Natural killer cell (primary cell): ENCODE data around the gene PTH1R. TPM values are rescaled to one million over a fixed set of nuclear protein-coding genes. Genes with fewer than 3 reads are reported as not detected.

ENCODE experiments used
- ATAC-seq, 3 donors: fragments of 150-1000 bp in 2 of 3; fragments of 200-7000 bp in 1 of 3; cut with Tn5 transposase; 1 replicate in 1 of 3; 2 replicates in 2 of 3; pipeline ENCODE4 v1.10.0; 2021; ENCODE audit warnings: mild to moderate bottlenecking in 2 of 3, moderate library complexity in 2 of 3
- DNase-seq, 2 donors: peaks; one replicate each; pipeline versions ENCODE4 v3.0.0 to v3.0.0-alpha.2; 2013 to 2021; ENCODE audit warnings: mixed read lengths in 1 of 2
- H3K27ac ChIP-seq: one replicate; pipeline ENCODE4 v1.5.1; 2013; ENCODE audit warnings: mild to moderate bottlenecking, low read length
- H3K27me3 ChIP-seq: one replicate; pipeline ENCODE4 v1.6.1; 2013; ENCODE audit warnings: low read length; ENCODE audit not compliant: control insufficient read depth, insufficient read depth
- H3K36me3 ChIP-seq: one replicate; pipeline ENCODE4 v1.6.1; 2013; ENCODE audit warnings: low read length; ENCODE audit not compliant: control insufficient read depth, insufficient read depth
- H3K4me1 ChIP-seq: one replicate; pipeline ENCODE4 v1.6.1; 2013; ENCODE audit warnings: low read length; ENCODE audit not compliant: control insufficient read depth, insufficient read depth
- H3K4me3 ChIP-seq: one replicate; pipeline ENCODE4 v1.5.1; 2013; ENCODE audit warnings: low read length
- H3K9me3 ChIP-seq: one replicate; pipeline ENCODE4 v1.6.1; 2013; ENCODE audit warnings: low read length; ENCODE audit not compliant: control insufficient read depth, insufficient read depth
- H3K27ac Mint-ChIP-seq, 2 donors: one replicate each; pipeline ENCODE4 v1.8.0; 2022; ENCODE audit warnings: mild to moderate bottlenecking in 2 of 2, mixed read lengths in 2 of 2, moderate library complexity in 1 of 2
- H3K27me3 Mint-ChIP-seq, 2 donors: one replicate each; pipeline ENCODE4 v1.8.0; 2022; ENCODE audit warnings: low read depth in 2 of 2, mixed read lengths in 2 of 2
- H3K36me3 Mint-ChIP-seq: one replicate; pipeline ENCODE4 v1.8.0; 2022; ENCODE audit warnings: mixed read lengths
- H3K4me1 Mint-ChIP-seq, 2 donors: one replicate each; pipeline ENCODE4 v1.8.0; 2022; ENCODE audit warnings: mixed read lengths in 2 of 2
- H3K4me3 Mint-ChIP-seq: one replicate; pipeline ENCODE4 v1.8.0; 2022; ENCODE audit warnings: mild to moderate bottlenecking, moderate library complexity, mixed read lengths
- H3K9me3 Mint-ChIP-seq, 2 donors: one replicate each; pipeline ENCODE4 v1.8.0; 2022; ENCODE audit warnings: mixed read lengths in 2 of 2
- WGBS: methylation state at CpG from one replicate; pipeline ENCODE4 v1.1.7; 2013; ENCODE audit warnings: missing lambda C conversion rate; ENCODE audit not compliant: insufficient coverage; 5-methylcytosine and 5-hydroxymethylcytosine counted together
- intact Hi-C: fragments of 100-400 bp; cut with micrococcal nuclease; formaldehyde crosslinking; loops from one replicate; pipeline ENCODE4 v1.14.2; 2022
- total RNA-seq, 4 donors: library from RNA; stranded (reverse); fragments of 120-200 nt in 1 of 4; gene quantifications; one replicate each; pipeline versions ENCODE4 v1.2.3 to v1.2.4, GENCODE V29; 2013 to 2022
- TF ChIP-seq, protein P1 (sequence below): fragments of 200-600 bp; IDR thresholded peaks from one replicate; pipeline ENCODE4 v1.8.0; 2022; ENCODE audit warnings: antibody characterized with exemption

The PTH1R gene
- total RNA-seq, 3 donors from 2014 or later (not counting 1 experiment from before 2014, with no cell fraction given), result not detected

DNA sequence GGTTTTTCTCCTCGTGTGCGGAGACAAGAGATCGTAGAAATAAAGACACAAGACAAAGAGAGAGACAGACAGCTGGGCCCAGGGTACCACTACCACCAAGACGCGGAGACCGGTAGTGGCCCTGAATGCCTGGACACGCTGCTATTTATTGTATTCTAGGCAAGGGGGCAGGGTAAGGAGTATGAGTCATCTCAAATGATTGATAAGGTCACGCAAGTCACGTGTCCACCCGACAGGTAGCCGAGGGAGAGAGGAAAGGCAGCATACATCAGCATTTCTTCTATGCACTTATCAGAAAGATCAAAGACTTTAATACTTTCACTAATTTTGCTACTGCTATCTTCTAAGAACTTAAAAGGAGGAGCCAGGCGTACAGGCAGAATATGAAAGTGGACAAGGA is 42.5 kb upstream of the PTH1R start:
- H3K27ac Mint-ChIP-seq, result no peak overlapping the region
- DNase-seq (no peak), ATAC-seq (no peak)
- peaks cover 2 to 11% of the 10 kb centered on the region in 2 donors for H3K9me3 Mint-ChIP-seq
- Histone ChIP-seq H3K9me3 (peaks cover 11% of the 10 kb centered on the region), H3K27ac (no peak overlapping the region), H3K36me3 (no peaks in the 10 kb centered on the region), H3K27me3 (no peaks in the 10 kb centered on the region), H3K4me1 (no peaks in the 10 kb centered on the region), H3K4me3 (no peak overlapping the region)
- WGBS, result 94% methylated on average over 12 of the region's 12 CpGs
- no peaks in the 10 kb centered on the region for H3K27me3 Mint-ChIP-seq
- TF ChIP-seq, protein P1, sequence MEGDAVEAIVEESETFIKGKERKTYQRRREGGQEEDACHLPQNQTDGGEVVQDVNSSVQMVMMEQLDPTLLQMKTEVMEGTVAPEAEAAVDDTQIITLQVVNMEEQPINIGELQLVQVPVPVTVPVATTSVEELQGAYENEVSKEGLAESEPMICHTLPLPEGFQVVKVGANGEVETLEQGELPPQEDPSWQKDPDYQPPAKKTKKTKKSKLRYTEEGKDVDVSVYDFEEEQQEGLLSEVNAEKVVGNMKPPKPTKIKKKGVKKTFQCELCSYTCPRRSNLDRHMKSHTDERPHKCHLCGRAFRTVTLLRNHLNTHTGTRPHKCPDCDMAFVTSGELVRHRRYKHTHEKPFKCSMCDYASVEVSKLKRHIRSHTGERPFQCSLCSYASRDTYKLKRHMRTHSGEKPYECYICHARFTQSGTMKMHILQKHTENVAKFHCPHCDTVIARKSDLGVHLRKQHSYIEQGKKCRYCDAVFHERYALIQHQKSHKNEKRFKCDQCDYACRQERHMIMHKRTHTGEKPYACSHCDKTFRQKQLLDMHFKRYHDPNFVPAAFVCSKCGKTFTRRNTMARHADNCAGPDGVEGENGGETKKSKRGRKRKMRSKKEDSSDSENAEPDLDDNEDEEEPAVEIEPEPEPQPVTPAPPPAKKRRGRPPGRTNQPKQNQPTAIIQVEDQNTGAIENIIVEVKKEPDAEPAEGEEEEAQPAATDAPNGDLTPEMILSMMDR, result no peak
- H3K4me1 Mint-ChIP-seq, result peaks cover 2 to 11% of the 10 kb centered on the region in 2 donors
- peaks cover 18% of the 10 kb centered on the region for H3K36me3 Mint-ChIP-seq
- no peak overlapping the region for H3K4me3 Mint-ChIP-seq
- intact Hi-C loops, result no loop called here

DNA sequence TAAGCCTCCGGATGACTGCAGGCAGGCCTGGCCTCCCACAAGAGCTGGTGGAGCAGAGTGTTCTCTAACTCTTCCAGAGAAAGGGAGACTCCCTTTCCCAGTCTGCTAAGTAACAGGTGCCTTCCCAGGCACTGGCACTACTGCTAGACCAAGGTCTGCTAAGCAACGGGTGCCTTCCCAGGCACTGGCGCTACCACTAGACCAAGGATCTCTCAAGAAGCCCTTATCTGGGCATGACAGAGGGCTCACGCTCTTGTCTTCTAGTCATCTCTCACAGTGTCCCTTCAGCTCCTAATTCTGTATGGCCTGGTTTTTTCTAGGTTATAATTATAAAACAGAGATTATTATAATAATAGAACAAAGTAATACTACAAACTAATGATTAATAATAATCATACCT is 42.0 kb upstream of the PTH1R start:
- no peaks in the 10 kb centered on the region for H3K27me3 Mint-ChIP-seq
- no peak for ATAC-seq
- Histone ChIP-seq H3K27ac (no peak overlapping the region), H3K36me3 (no peaks in the 10 kb centered on the region), H3K27me3 (no peaks in the 10 kb centered on the region), H3K4me1 (no peaks in the 10 kb centered on the region), H3K4me3 (no peak overlapping the region), H3K9me3 (peaks cover 13% of the 10 kb centered on the region)
- H3K36me3 Mint-ChIP-seq, result peaks cover 22% of the 10 kb centered on the region
- H3K9me3 Mint-ChIP-seq, result peaks cover 7 to 15% of the 10 kb centered on the region in 2 donors
- H3K4me3 Mint-ChIP-seq, result no peak overlapping the region
- no peak overlapping the region for H3K27ac Mint-ChIP-seq
- 98% methylated on average over 4 of the region's 4 CpGs for WGBS
- intact Hi-C loops, result no loop called here
- DNase-seq, result no peak
- TF ChIP-seq, protein P1, result no peak
- peaks cover 0 to 9% of the 10 kb centered on the region in 2 donors for H3K4me1 Mint-ChIP-seq

DNA sequence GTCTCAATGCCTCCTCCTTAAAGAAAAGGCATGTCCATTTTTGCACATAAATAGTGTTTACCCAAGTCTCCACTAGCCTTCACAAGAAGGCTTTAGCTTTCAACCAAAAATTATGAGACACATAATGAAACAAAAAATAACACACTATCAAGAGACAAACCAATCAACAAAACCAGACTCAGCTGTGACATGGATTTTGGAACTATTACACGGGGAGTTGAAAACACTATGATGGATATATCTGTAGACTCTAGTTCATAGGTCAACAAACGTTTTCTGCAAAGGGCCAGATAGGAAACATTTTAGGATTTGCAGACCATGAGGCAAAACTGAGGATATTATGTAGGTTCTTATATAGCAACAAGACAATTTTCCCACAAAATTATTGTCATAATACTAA is 39.2 kb upstream of the PTH1R start:
- peaks cover 10 to 18% of the 10 kb centered on the region in 2 donors for H3K9me3 Mint-ChIP-seq
- no peak overlapping the region for H3K4me3 Mint-ChIP-seq
- no peaks in the 10 kb centered on the region for H3K4me1 Mint-ChIP-seq
- DNase-seq (no peak), ATAC-seq (no peak)
- Histone ChIP-seq H3K4me3 (no peak overlapping the region), H3K27me3 (no peaks in the 10 kb centered on the region), H3K9me3 (peaks cover 16% of the 10 kb centered on the region), H3K36me3 (no peaks in the 10 kb centered on the region), H3K27ac (no peak overlapping the region), H3K4me1 (no peaks in the 10 kb centered on the region)
- no peaks in the 10 kb centered on the region for H3K27me3 Mint-ChIP-seq
- intact Hi-C loops, result no loop called here
- H3K27ac Mint-ChIP-seq, result no peak overlapping the region
- WGBS, result 81% methylated on average over 2 of the region's 2 CpGs
- TF ChIP-seq, protein P1, result no peak
- H3K36me3 Mint-ChIP-seq, result peaks cover 39% of the 10 kb centered on the region

DNA sequence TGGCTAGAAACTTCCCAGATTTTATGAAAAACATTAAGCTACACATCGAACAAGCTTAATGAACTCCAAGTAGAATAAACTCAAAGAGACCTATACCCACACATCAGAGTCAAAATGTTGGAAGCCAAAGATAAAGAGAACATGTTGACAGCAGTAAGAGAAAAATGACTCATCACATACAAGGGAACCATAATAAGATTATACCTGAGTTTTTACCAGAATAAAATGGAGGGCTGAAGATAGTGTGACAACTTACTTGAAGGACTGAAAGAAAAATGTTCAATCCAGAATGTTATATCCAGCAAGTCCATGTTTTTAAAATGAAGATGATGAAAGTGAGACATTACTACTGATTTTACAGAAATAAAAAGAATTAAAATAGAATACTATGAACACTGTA is 37.0 kb upstream of the PTH1R start:
- no peaks in the 10 kb centered on the region for H3K27me3 Mint-ChIP-seq
- Histone ChIP-seq H3K27ac (no peak overlapping the region), H3K27me3 (no peaks in the 10 kb centered on the region), H3K4me1 (peaks cover 6% of the 10 kb centered on the region), H3K9me3 (peaks cover 16% of the 10 kb centered on the region), H3K36me3 (no peaks in the 10 kb centered on the region), H3K4me3 (no peak overlapping the region)
- ATAC-seq (no peak), DNase-seq (no peak)
- H3K9me3 Mint-ChIP-seq, result peaks cover 10 to 18% of the 10 kb centered on the region in 2 donors
- TF ChIP-seq, protein P1, result no peak
- no peak overlapping the region for H3K27ac Mint-ChIP-seq
- H3K4me1 Mint-ChIP-seq, result peaks cover 0 to 12% of the 10 kb centered on the region in 2 donors
- no peak overlapping the region for H3K4me3 Mint-ChIP-seq
- WGBS, result no CpG with 5 or more reads among the region's 1 CpG
- intact Hi-C loops, result no loop called here
- peaks cover 39% of the 10 kb centered on the region for H3K36me3 Mint-ChIP-seq
